B cell (primary cell): ENCODE results near the gene RARB. TPM values are rescaled to one million over a fixed set of nuclear protein-coding genes. Genes with fewer than 3 reads are reported as not detected.

ENCODE experiments used
- ATAC-seq: fragments of 200-7000 bp; cut with Tn5 transposase; one replicate; pipeline ENCODE4 v1.10.0; 2021; ENCODE audit warnings: low read depth, mild to moderate bottlenecking, moderate number of reproducible peaks, moderate library complexity
- CTCF ChIA-PET: fragments of 350-600 bp; sonication (Branson Sonifier 250); formaldehyde crosslinking; loops from one replicate; lab custom pipeline; 2021; ENCODE audit warnings: antibody characterized with exemption, inconsistent platforms; lab: Charles Lee
- POLR2A ChIA-PET: fragments of 350-600 bp; sonication (Branson Sonifier 250); formaldehyde crosslinking; loops from one replicate; lab custom pipeline; 2021; ENCODE audit warnings: antibody characterized with exemption; lab: Charles Lee
- DNase-seq: peaks from one replicate; pipeline ENCODE4 v3.0.0; 2013
- H2AFZ ChIP-seq: 2 replicates; pipeline ENCODE4 v1.6.1; 2012; ENCODE audit warnings: mild to moderate bottlenecking, low read depth, low read length; ENCODE audit not compliant: insufficient read depth, poor library complexity, severe bottlenecking
- H3K27ac ChIP-seq, 2 donors: 1 replicate in 1 of 2; 2 replicates in 1 of 2; pipeline ENCODE4 v1.5.1; 2012 to 2013; ENCODE audit warnings: low read length in 2 of 2, mild to moderate bottlenecking in 2 of 2, moderate library complexity in 1 of 2
- H3K27me3 ChIP-seq, 4 experiments: fragments of 200-600 bp in 1 of 4; sonication (generic) in 1 of 4; replicated peaks in 1 of 4; 1 replicate in 2 of 4; 2 replicates in 2 of 4; pipeline versions ENCODE4 v1.6.1 to v1.7.0; 2013 to 2016; ENCODE audit warnings: low read length in 3 of 4, mild to moderate bottlenecking in 2 of 4, mixed read lengths in 1 of 4, moderate library complexity in 1 of 4; ENCODE audit not compliant: insufficient read depth in 4 of 4, control insufficient read depth in 3 of 4; ENCODE audit errors: control extremely low read depth in 1 of 4
- H3K36me3 ChIP-seq, 2 experiments: replicated peaks in 1 of 2; 1 replicate in 1 of 2; 2 replicates in 1 of 2; pipeline versions ENCODE4 v1.6.1 to v1.7.1; 2013; ENCODE audit warnings: low read length in 1 of 2; ENCODE audit not compliant: insufficient read depth in 2 of 2, control insufficient read depth in 1 of 2; ENCODE audit errors: control extremely low read depth in 1 of 2, extremely low read depth in 1 of 2
- H3K4me1 ChIP-seq, 2 donors: fragments of 200-600 bp in 1 of 2; sonication (generic) in 1 of 2; 1 replicate in 1 of 2; 2 replicates in 1 of 2; pipeline versions ENCODE4 v1.5.1 to v1.6.1; 2013 to 2017; ENCODE audit warnings: low read length in 2 of 2; ENCODE audit not compliant: control insufficient read depth in 2 of 2, insufficient read depth in 2 of 2
- H3K4me2 ChIP-seq: replicated peaks from 2 replicates; pipeline ENCODE3; 2012; ENCODE audit warnings: mild to moderate bottlenecking, low read depth, low read length; ENCODE audit not compliant: poor library complexity, severe bottlenecking
- H3K4me3 ChIP-seq, 5 experiments: fragments of 200-600 bp in 1 of 5; sonication (generic) in 1 of 5; 1 replicate in 3 of 5; 2 replicates in 2 of 5; pipeline versions ENCODE4 v1.5.1 to v1.7.0; 2011 to 2016; ENCODE audit warnings: low read length in 4 of 5, mild to moderate bottlenecking in 4 of 5, low read depth in 2 of 5, control low read depth in 1 of 5, moderate library complexity in 1 of 5; ENCODE audit not compliant: insufficient read depth in 1 of 5; ENCODE audit errors: control extremely low read depth in 1 of 5, extremely low read depth in 1 of 5
- H3K79me2 ChIP-seq: fragments of 200-600 bp; sonication (generic); one replicate; pipeline ENCODE4 v1.6.0; 2016; ENCODE audit warnings: low read length; ENCODE audit not compliant: control insufficient read depth, insufficient read depth
- H3K9ac ChIP-seq: fragments of 200-600 bp; sonication (generic); 2 replicates; pipeline ENCODE4 v1.6.1; 2017; ENCODE audit warnings: mild to moderate bottlenecking, low read length, moderate library complexity
- H3K9me3 ChIP-seq, 3 donors: one replicate each; pipeline versions ENCODE4 v1.6.1 to v1.7.1; 2013; ENCODE audit warnings: low read length in 2 of 3; ENCODE audit not compliant: control insufficient read depth in 2 of 3, insufficient read depth in 1 of 3; ENCODE audit errors: control extremely low read depth in 1 of 3
- H4K20me1 ChIP-seq: 2 replicates; pipeline ENCODE4 v1.6.0; 2012; ENCODE audit warnings: mild to moderate bottlenecking, low read length; ENCODE audit not compliant: insufficient read depth, control insufficient read depth, poor library complexity, severe bottlenecking
- H3K27ac Mint-ChIP-seq: one replicate; pipeline ENCODE4 v1.8.0; 2021; ENCODE audit warnings: mixed read lengths
- H3K27me3 Mint-ChIP-seq: one replicate; pipeline ENCODE4 v1.8.0; 2021; ENCODE audit warnings: mixed read lengths
- H3K4me1 Mint-ChIP-seq: one replicate; pipeline ENCODE4 v1.8.0; 2021; ENCODE audit warnings: mixed read lengths
- H3K4me3 Mint-ChIP-seq: one replicate; pipeline ENCODE4 v1.8.0; 2021; ENCODE audit warnings: mixed read lengths
- H3K9me3 Mint-ChIP-seq: one replicate; pipeline ENCODE4 v1.8.0; 2022; ENCODE audit warnings: mixed read lengths; ENCODE audit not compliant: insufficient read depth
- EZH2 ChIP-seq: IDR thresholded peaks from 2 replicates; pipeline ENCODE4 v1.6.1; 2012; ENCODE audit warnings: borderline replicate concordance, low read depth, mild to moderate bottlenecking, moderate library complexity, low read length; ENCODE audit not compliant: insufficient read depth, poor library complexity, severe bottlenecking
- WGBS: methylation state at CpG from one replicate; pipeline ENCODE4 v1.1.5; 2013; ENCODE audit warnings: missing lambda C conversion rate; ENCODE audit not compliant: insufficient coverage; 5-methylcytosine and 5-hydroxymethylcytosine counted together
- intact Hi-C: fragments of 100-400 bp; cut with micrococcal nuclease; formaldehyde crosslinking; loops from one replicate; pipeline ENCODE4 v1.10.0; 2022
- polyA plus RNA-seq: library from polyadenylated mRNA; depleted of rRNA; stranded (reverse); fragments of >200 nt; gene quantifications from 2 replicates; pipeline ENCODE4 v1.2.3, GENCODE V29; 2012
- total RNA-seq, 2 donors: library from RNA; stranded (reverse); fragments of 120-200 nt in 1 of 2; gene quantifications; 1 replicate in 1 of 2; 2 replicates in 1 of 2; pipeline versions ENCODE4 v1.2.3 to v1.2.4, GENCODE V29; 2013 to 2022
- TF ChIP-seq, protein P1 (sequence below): fragments of 200-600 bp; IDR thresholded peaks from one replicate; pipeline ENCODE4 v1.8.0; 2022; ENCODE audit warnings: antibody characterized with exemption, mild to moderate bottlenecking

Gene RARB
- total and polyA plus RNA-seq, 2 donors (not counting 1 experiment from before 2014, with no cell fraction given): not detected

GRCh38 chr3:25564075-25564474 is 136.0 kb downstream of the RARB start:
- Mint-ChIP-seq H3K4me3 (no peak overlapping the region), H3K9me3 (no peaks in the 10 kb centered on the region), H3K4me1 (no peaks in the 10 kb centered on the region), H3K27ac (no peak overlapping the region), H3K27me3 (peaks cover 8% of the 10 kb centered on the region)
- Histone ChIP-seq H4K20me1 (no peaks in the 10 kb centered on the region), H3K36me3 (no peaks in the 10 kb centered on the region), H3K4me3 (no peak overlapping the region), H3K9me3 (no peaks in the 10 kb centered on the region), H3K9ac (no peak overlapping the region), H3K4me2 (no peak overlapping the region), H3K79me2 (no peaks in the 10 kb centered on the region), H3K27ac (no peak overlapping the region), H2AFZ (no peak overlapping the region), H3K27me3 (peaks cover 0 to under 1% (median 0%) of the 10 kb centered on the region in 4 experiments), H3K4me1 (no peaks in the 10 kb centered on the region)
- POLR2A ChIA-PET: no interaction called here
- no peak for ATAC-seq
- intact Hi-C loops: no loop called here
- no peak for TF ChIP-seq EZH2
- TF ChIP-seq, protein P1, sequence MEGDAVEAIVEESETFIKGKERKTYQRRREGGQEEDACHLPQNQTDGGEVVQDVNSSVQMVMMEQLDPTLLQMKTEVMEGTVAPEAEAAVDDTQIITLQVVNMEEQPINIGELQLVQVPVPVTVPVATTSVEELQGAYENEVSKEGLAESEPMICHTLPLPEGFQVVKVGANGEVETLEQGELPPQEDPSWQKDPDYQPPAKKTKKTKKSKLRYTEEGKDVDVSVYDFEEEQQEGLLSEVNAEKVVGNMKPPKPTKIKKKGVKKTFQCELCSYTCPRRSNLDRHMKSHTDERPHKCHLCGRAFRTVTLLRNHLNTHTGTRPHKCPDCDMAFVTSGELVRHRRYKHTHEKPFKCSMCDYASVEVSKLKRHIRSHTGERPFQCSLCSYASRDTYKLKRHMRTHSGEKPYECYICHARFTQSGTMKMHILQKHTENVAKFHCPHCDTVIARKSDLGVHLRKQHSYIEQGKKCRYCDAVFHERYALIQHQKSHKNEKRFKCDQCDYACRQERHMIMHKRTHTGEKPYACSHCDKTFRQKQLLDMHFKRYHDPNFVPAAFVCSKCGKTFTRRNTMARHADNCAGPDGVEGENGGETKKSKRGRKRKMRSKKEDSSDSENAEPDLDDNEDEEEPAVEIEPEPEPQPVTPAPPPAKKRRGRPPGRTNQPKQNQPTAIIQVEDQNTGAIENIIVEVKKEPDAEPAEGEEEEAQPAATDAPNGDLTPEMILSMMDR: no peak
- WGBS: no CpG with 5 or more reads among the region's 4 CpGs
- CTCF ChIA-PET: no interaction called here
- no peak for DNase-seq

DNA sequence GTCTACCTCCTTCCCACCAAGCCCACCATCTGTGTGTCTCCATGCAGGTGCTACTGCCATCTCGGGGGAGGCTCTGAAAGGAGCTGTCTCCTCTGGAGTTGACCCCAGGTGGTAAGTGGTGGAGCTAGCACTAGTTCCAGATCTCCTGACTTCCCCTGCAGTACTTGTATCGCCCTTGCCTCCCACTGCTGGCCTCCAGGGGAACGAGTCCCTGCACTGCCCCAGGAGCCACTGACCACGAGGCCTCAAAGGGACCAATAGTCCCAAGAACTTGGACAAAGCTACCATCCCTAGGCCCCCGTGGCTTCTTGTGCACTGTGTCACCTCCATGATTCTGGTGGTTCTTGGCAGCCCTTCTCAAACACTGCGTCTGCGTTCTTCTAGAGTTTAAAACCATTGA is 137.7 kb downstream of the RARB start:
- no peak overlapping the region for H3K27ac ChIP-seq
- H3K27me3 Mint-ChIP-seq: peaks cover 8% of the 10 kb centered on the region
- H3K4me1 ChIP-seq: no peaks in the 10 kb centered on the region
- no peaks in the 10 kb centered on the region for H3K36me3 ChIP-seq
- no peaks in the 10 kb centered on the region for H4K20me1 ChIP-seq
- H3K4me3 Mint-ChIP-seq: no peak overlapping the region
- ATAC-seq (no peak), DNase-seq (no peak)
- H3K9me3 ChIP-seq: no peaks in the 10 kb centered on the region
- no peaks in the 10 kb centered on the region for H3K4me1 Mint-ChIP-seq
- intact Hi-C loops: no loop called here
- POLR2A ChIA-PET: no interaction called here
- H3K79me2 ChIP-seq: no peaks in the 10 kb centered on the region
- WGBS: 88% methylated on average over 7 of the region's 7 CpGs
- no peaks in the 10 kb centered on the region for H3K27me3 ChIP-seq
- no peak overlapping the region for H2AFZ ChIP-seq
- H3K27ac Mint-ChIP-seq: no peak overlapping the region
- H3K9ac ChIP-seq: no peak overlapping the region
- no peak overlapping the region for H3K4me2 ChIP-seq
- H3K9me3 Mint-ChIP-seq: no peaks in the 10 kb centered on the region
- TF ChIP-seq, protein P1: no peak
- no peak for TF ChIP-seq EZH2
- CTCF ChIA-PET: no interaction called here
- H3K4me3 ChIP-seq: no peak overlapping the region
